Ovary (tissue), 9 donors: ENCODE measurements around the gene PGAP1. TPM values are rescaled to one million over a fixed set of nuclear protein-coding genes. Genes with fewer than 3 reads are reported as not detected.

ENCODE experiments used
- DNase-seq, 5 donors: peaks; one replicate each; pipeline ENCODE4 v3.0.0-alpha.2; 2019 to 2020
- H3K27ac ChIP-seq, 2 donors: fragments of 200-600 bp; one replicate each; pipeline versions ENCODE4 v1.5.1 to v1.8.0; 2019 to 2022
- H3K27me3 ChIP-seq: fragments of 200-600 bp; one replicate; pipeline ENCODE4 v1.8.0; 2022
- H3K36me3 ChIP-seq: fragments of 200-600 bp; sonication (generic); one replicate; pipeline ENCODE4 v1.5.1; 2019
- H3K4me1 ChIP-seq: one replicate; pipeline ENCODE4 v1.8.1; 2013; ENCODE audit warnings: mild to moderate bottlenecking, moderate library complexity; ENCODE audit not compliant: insufficient read depth
- H3K4me3 ChIP-seq: fragments of 200-600 bp; sonication (generic); one replicate; pipeline ENCODE4 v1.5.1; 2017
- H3K9me3 ChIP-seq, 2 donors: fragments of 200-600 bp in 1 of 2; sonication (generic) in 1 of 2; one replicate each; pipeline versions ENCODE4 v1.5.1 to v1.8.1; 2013 to 2019; ENCODE audit warnings: mild to moderate bottlenecking in 1 of 2, moderate library complexity in 1 of 2
- EP300 ChIP-seq: sonication (generic); formaldehyde crosslinking; IDR thresholded peaks from one replicate; pipeline ENCODE4 v1.6.1; 2017; ENCODE audit warnings: antibody characterized with exemption
- POLR2A ChIP-seq: fragments of 450-650 bp; IDR thresholded peaks from one replicate; pipeline ENCODE4 v1.6.1; 2017; ENCODE audit warnings: antibody characterized with exemption, mild to moderate bottlenecking, moderate library complexity
- WGBS, 3 donors: extraction: QIAGEN DNeasy Blood & Tissue Kit in 1 of 3; methylation state at CpG; one replicate each; pipeline versions ENCODE4 v1.1.5 to v1.1.7; 2013 to 2017; 5-methylcytosine and 5-hydroxymethylcytosine counted together
- intact Hi-C, 4 donors: fragments of 100-400 bp; cut with DNase I; formaldehyde crosslinking; loops; one replicate each; pipeline versions ENCODE4 v1.11.0 to v1.15.1; 2022 to 2023
- polyA plus RNA-seq, 2 donors: library from polyadenylated mRNA; stranded (reverse); fragments of 200-250 nt in 1 of 2; fragments of 350-450 nt in 1 of 2; fragmentation: Illumina TruSeq in 1 of 2; extraction: RNeasy Lipid Tissue Mini Kit (QIAGEN cat#74804) in 1 of 2; gene quantifications; one replicate each; pipeline ENCODE4 v1.2.3, GENCODE V29; 2013 to 2014
- total RNA-seq, 7 donors: library from RNA; depleted of rRNA in 2 of 7; stranded (reverse); fragments of >200 nt in 2 of 7; fragmentation: NEBNext Ultra II Directional in 3 of 7; extraction: Animal tissue kit (Norgen Biotek cat#: 25700) in 3 of 7; gene quantifications; one replicate each; pipeline versions ENCODE4 v1.1.0 to v1.2.4, GENCODE V29; 2016 to 2023
- TF ChIP-seq, protein P1 (sequence below), 3 donors: fragments of 450-650 bp in 2 of 3; fragments of 200-600 bp in 1 of 3; IDR thresholded peaks; one replicate each; pipeline versions ENCODE4 v1.5.1 to v1.8.0; 2016 to 2022; ENCODE audit warnings: antibody characterized with exemption in 3 of 3, mild to moderate bottlenecking in 1 of 3
- donor health status: DM: no; HTN: no; CAD: no; lungs with moderate emphysema.
- donor health status: DM: no; HTN: no; CAD: no.
- donor health status: Bipolar disorder and iron deficiency.
- donor health status: DM: yes; HTN: yes; CAD: no.
- donor health status: DM: no; HTN: no; CAD: no.
- donor health status: DM: yes; HTN: yes; CAD: no.

PGAP1 gene
- total and polyA plus RNA-seq, 9 donors, result 3.2 to 39.1 (median 20.6) TPM

DNA sequence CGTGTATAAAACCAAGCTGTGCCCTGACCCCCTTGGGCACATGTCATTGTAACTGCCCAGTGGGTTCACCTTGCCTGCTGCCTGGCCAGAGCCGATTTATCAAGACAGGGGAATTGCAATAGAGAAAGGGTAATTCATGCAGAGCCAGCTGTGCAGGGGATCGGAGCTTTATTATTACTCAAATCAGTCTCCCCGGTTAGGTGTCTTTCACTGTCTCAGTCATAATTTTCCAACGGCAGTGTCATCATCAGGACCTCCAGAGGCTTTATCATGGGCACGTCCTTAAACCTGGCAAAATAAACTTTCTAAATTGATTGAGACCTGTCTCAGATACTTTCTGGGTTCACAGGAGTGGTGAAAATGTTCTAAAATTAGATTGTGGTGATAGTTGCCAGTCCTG lies 29.6 kb upstream of the PGAP1 start:
- no peaks in the 10 kb centered on the region for H3K4me1 ChIP-seq
- H3K36me3 ChIP-seq, result no peaks in the 10 kb centered on the region
- no peak overlapping the region for H3K27ac ChIP-seq
- no peak overlapping the region for H3K4me3 ChIP-seq
- no peaks in the 10 kb centered on the region for H3K9me3 ChIP-seq
- 69 to 77% (median 76%) methylated on average over 6 of the region's 6 CpGs for WGBS, 3 donors
- no peaks in the 10 kb centered on the region for H3K27me3 ChIP-seq
- intact Hi-C loops, result no loop called here
- TF ChIP-seq EP300 (no peak), POLR2A (no peak)
- TF ChIP-seq, protein P1, sequence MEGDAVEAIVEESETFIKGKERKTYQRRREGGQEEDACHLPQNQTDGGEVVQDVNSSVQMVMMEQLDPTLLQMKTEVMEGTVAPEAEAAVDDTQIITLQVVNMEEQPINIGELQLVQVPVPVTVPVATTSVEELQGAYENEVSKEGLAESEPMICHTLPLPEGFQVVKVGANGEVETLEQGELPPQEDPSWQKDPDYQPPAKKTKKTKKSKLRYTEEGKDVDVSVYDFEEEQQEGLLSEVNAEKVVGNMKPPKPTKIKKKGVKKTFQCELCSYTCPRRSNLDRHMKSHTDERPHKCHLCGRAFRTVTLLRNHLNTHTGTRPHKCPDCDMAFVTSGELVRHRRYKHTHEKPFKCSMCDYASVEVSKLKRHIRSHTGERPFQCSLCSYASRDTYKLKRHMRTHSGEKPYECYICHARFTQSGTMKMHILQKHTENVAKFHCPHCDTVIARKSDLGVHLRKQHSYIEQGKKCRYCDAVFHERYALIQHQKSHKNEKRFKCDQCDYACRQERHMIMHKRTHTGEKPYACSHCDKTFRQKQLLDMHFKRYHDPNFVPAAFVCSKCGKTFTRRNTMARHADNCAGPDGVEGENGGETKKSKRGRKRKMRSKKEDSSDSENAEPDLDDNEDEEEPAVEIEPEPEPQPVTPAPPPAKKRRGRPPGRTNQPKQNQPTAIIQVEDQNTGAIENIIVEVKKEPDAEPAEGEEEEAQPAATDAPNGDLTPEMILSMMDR (IDR thresholded peaks at IDR 0.05), result no peak
- no peak for DNase-seq

DNA sequence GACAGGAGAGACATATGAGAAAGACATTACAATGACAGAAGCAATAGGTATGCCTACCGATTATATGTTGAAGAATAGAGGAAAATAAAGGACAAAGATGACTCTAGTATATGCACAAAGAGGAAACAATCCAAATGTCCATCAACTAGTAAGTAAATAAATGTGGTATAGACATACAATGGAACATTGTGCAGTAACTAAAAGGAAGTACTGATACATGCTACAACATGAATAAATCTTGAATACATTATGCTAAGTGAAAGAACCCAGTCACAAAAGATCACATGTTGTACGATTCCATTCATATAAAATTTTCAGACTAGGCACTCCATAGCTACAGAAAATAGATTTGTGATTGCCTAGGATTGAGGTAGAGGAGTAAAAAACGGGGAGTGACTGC lies 28.5 kb upstream of the PGAP1 start:
- intact Hi-C loops, result no loop called here
- Histone ChIP-seq H3K36me3 (no peaks in the 10 kb centered on the region), H3K27ac (no peak overlapping the region), H3K4me1 (no peaks in the 10 kb centered on the region), H3K9me3 (no peaks in the 10 kb centered on the region), H3K4me3 (no peak overlapping the region), H3K27me3 (no peaks in the 10 kb centered on the region)
- DNase-seq, result no peak
- TF ChIP-seq, protein P1 (IDR thresholded peaks at IDR 0.05), result no peak
- TF ChIP-seq POLR2A, result no peak
- no peak for TF ChIP-seq EP300
- 55 to 57% (median 57%) methylated on average over 3 of the region's 3 CpGs for WGBS, 3 donors

DNA sequence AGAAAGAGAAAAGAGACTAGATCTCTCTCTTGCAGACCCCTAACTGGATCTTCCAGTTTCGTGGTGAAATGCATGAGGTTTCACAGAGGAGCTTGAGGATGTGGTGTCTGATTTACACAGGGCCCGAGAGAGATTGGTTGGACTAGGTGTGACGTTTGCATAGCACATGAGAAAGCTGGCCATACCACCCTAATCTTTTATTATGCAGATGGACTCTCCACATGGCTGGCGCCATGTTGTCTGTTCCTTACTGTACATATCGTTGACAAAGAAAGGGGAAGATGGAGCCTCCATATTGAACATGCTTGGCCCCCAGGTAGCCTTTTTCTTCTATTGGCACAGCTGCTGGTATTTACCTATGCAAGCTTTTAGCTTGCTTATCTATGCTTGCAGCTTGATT lies 27.5 kb upstream of the PGAP1 start:
- H3K4me3 ChIP-seq, result no peak overlapping the region
- no peaks in the 10 kb centered on the region for H3K27me3 ChIP-seq
- no peak overlapping the region for H3K27ac ChIP-seq
- no peaks in the 10 kb centered on the region for H3K9me3 ChIP-seq
- DNase-seq, result no peak
- H3K4me1 ChIP-seq, result no peaks in the 10 kb centered on the region
- H3K36me3 ChIP-seq, result no peaks in the 10 kb centered on the region
- 91 to 97% (median 93%) methylated on average over 5 of the region's 5 CpGs for WGBS, 3 donors
- intact Hi-C loops, result no loop called here
- TF ChIP-seq, protein P1 (IDR thresholded peaks at IDR 0.05), result no peak
- TF ChIP-seq POLR2A (no peak), EP300 (no peak)

DNA sequence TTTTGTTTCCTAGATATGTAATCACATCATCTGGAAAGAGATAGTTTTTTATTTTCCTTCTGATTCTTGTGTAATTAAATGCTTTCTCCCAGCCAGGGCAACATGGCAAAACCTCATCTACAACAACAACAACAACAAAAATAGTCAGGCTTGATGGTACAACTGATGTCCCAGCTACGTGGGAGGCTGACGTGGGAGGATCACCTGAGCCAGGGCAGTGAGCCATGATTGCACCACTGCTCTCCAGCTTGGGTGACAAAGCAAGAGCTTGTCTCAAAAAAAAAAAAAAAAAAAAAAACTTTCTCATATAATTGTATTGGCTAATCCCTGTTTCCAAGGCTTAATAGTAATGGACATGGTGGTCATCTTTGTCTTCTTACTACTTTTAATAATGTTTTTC lies 26.4 kb upstream of the PGAP1 start:
- 70 to 85% (median 73%) methylated on average over 2 of the region's 2 CpGs for WGBS, 3 donors
- no peak for DNase-seq
- intact Hi-C loops, result no loop called here
- H3K27ac ChIP-seq, result no peak overlapping the region
- no peaks in the 10 kb centered on the region for H3K9me3 ChIP-seq
- TF ChIP-seq, protein P1 (IDR thresholded peaks at IDR 0.05), result no peak
- TF ChIP-seq EP300, result no peak
- no peak for TF ChIP-seq POLR2A
- H3K4me3 ChIP-seq, result no peak overlapping the region
- H3K27me3 ChIP-seq, result no peaks in the 10 kb centered on the region
- no peaks in the 10 kb centered on the region for H3K36me3 ChIP-seq
- no peaks in the 10 kb centered on the region for H3K4me1 ChIP-seq

DNA sequence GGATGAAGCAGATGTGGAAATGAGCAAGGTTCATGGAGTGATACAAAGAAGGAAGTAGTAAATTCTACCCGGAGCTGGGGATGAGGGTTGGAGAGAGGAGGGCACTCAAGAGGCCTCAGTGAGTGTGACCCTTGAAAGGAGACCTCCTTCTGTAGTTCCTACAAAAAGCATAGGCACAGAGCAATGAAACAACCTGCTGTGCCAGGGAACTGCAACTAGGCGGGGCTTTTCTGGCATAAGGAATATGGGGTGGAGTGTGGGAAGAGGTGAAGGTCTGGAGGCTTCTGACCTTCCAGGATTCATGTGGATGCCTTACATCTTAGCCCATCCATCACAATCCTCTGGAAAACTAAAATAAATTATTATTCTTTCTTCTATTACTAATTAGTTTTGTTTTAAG lies 25.5 kb upstream of the PGAP1 start:
- TF ChIP-seq EP300 (no peak), POLR2A (no peak)
- TF ChIP-seq, protein P1 (IDR thresholded peaks at IDR 0.05), result no peak
- Histone ChIP-seq H3K27ac (no peak overlapping the region), H3K4me1 (no peaks in the 10 kb centered on the region), H3K36me3 (no peaks in the 10 kb centered on the region), H3K4me3 (no peak overlapping the region), H3K27me3 (no peaks in the 10 kb centered on the region), H3K9me3 (no peaks in the 10 kb centered on the region)
- intact Hi-C loops, result no loop called here
- 61 to 65% (median 63%) methylated on average over 2 of the region's 2 CpGs for whole genome bisulfite sequencing, 3 donors
- no peak for DNase-seq
